GM12891 (cell line): ENCODE data around the gene TBC1D8.

Experiments used
- DNase-seq: peaks from one replicate; pipeline ENCODE4 v3.0.0; 2011; ENCODE audit warnings: low spot score; ENCODE audit not compliant: insufficient read length
- FAIRE-seq: peaks from 2 replicates; lab custom pipeline; 2011; peaks lifted over from hg19 to GRCh38; lab: Jason Lieb, UNC
- PAX5 ChIP-seq: IDR thresholded peaks from 2 replicates; pipeline ENCODE4 v1.6.1; 2011; ENCODE audit warnings: low read length, moderate library complexity, mild to moderate bottlenecking; ENCODE audit not compliant: insufficient read depth, severe bottlenecking
- POLR2A ChIP-seq: IDR thresholded peaks from 2 replicates; pipeline ENCODE4 v1.6.1; 2011; ENCODE audit warnings: low read depth, low read length, control low read depth
- POLR2AphosphoS5 ChIP-seq: IDR thresholded peaks from 2 replicates; pipeline ENCODE4 v1.6.1; 2011; ENCODE audit warnings: low read depth, low read length, control low read depth
- POU2F2 ChIP-seq: IDR thresholded peaks from 2 replicates; pipeline ENCODE4 v1.6.1; 2011; ENCODE audit warnings: low read depth, mild to moderate bottlenecking, control low read depth, low read length, moderate library complexity
- SPI1 ChIP-seq: IDR thresholded peaks from 2 replicates; pipeline ENCODE4 v1.6.1; 2011; ENCODE audit warnings: low read depth, low read length, control low read depth
- TAF1 ChIP-seq: IDR thresholded peaks from 2 replicates; pipeline ENCODE4 v1.6.1; 2011; ENCODE audit warnings: low read depth, low read length, control low read depth

The TBC1D8 gene

GRCh38 chr2:100983684-100984310, 167.4 kb downstream of the TBC1D8 start:
- DNase-seq (no peak), FAIRE-seq (no peak)
- TF ChIP-seq POU2F2 = no peak
- TF ChIP-seq POLR2A = no peak
- no peak for TF ChIP-seq TAF1
- TF ChIP-seq POLR2AphosphoS5 = no peak
- no peak for TF ChIP-seq SPI1
- no peak for TF ChIP-seq PAX5

GRCh38 chr2:100983201-100983600, 168.0 kb downstream of the TBC1D8 start:
- no peak for DNase-seq
- FAIRE-seq = no peak
- TF ChIP-seq PAX5 (no peak), TAF1 (no peak), POU2F2 (no peak), POLR2AphosphoS5 (no peak), SPI1 (no peak), POLR2A (no peak)

DNA sequence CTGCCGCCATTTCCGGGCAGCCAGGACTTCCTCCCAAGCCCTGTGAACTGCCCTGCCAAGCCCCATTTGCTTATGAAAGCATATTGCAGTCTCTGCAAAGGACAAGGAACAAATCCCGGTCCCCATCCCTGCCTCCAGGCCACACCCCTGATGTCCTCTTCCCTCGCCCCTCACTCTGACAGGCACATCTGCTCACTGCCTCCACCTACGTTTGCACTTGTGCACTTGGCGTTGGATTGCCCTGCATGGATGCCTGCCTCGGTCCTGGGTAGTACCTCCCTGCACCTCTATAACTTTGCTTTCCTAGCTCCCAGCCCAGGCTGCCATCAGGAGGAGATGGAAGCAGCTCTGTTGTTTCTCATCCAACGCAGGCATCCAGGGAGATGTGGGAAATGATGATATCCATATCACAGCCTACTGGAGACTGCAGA, 168.7 kb downstream of the TBC1D8 start:
- TF ChIP-seq POU2F2 = no peak
- no peak for TF ChIP-seq PAX5
- no peak for TF ChIP-seq POLR2A
- no peak for TF ChIP-seq SPI1
- TF ChIP-seq POLR2AphosphoS5 = no peak
- no peak for TF ChIP-seq TAF1
- FAIRE-seq = no peak
- DNase-seq = no peak

DNA sequence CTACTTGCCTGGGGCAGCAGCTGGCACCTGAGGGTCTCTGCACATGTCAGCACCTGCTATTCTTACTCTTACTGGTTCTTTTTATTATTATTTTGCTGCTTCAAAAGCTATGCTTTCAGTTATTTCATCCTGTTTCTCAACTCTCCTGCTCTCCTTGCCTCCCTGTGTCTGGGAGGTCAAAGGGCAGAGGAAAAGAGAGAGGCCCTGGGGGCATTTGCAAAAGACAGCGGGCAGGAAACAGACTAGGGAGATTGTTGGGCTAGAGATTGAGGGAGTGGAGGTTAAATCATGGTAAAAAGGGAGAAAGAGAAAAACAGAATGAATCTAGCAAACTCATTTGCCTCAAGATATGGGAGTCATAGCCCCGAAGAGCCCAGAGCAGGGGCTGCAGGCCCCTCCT, 170.2 kb downstream of the TBC1D8 start:
- no peak for FAIRE-seq

GRCh38 chr2:100980046-100980445, 171.1 kb downstream of the TBC1D8 start:
- TF ChIP-seq POLR2AphosphoS5 (no peak), SPI1 (no peak), POU2F2 (no peak), PAX5 (no peak)
- FAIRE-seq = no peak
- no peak for DNase-seq

More for the DNA sequence above, 170.2 kb downstream of the TBC1D8 start:
- DNase-seq = no peak
- TF ChIP-seq SPI1 = no peak
- TF ChIP-seq POLR2AphosphoS5 = no peak
- no peak for TF ChIP-seq POLR2A
- no peak for TF ChIP-seq PAX5
- TF ChIP-seq POU2F2 = no peak
- TF ChIP-seq TAF1 = no peak

GRCh38 chr2:100978582-100979191, 172.5 kb downstream of the TBC1D8 start:
- FAIRE-seq (peak; percentile 41), DNase-seq (no peak)
- TF ChIP-seq POLR2A (no peak), PAX5 (no peak), TAF1 (no peak), SPI1 (no peak), POU2F2 (no peak), POLR2AphosphoS5 (no peak)

GRCh38 chr2:100977511-100977910, 173.7 kb downstream of the TBC1D8 start:
- DNase-seq = no peak

GRCh38 chr2:100976645-100977391, 174.4 kb downstream of the TBC1D8 start:
- DNase-seq = peak; percentile 69
- peak; percentile 72 for TF ChIP-seq PAX5
- peak; percentile 37; the same call in 1 of the 2 replicates for TF ChIP-seq SPI1
- no peak for TF ChIP-seq POU2F2
- FAIRE-seq = peak; percentile 71

More at GRCh38 chr2:100977511-100977910, 173.7 kb downstream of the TBC1D8 start:
- TF ChIP-seq SPI1 = no peak
- no peak for TF ChIP-seq TAF1
- TF ChIP-seq PAX5 = no peak
- no peak for FAIRE-seq

GRCh38 chr2:100976061-100976460, 175.1 kb downstream of the TBC1D8 start:
- FAIRE-seq = no peak
- no peak for TF ChIP-seq POLR2AphosphoS5
- no peak for TF ChIP-seq PAX5
- TF ChIP-seq POU2F2 = no peak
- TF ChIP-seq POLR2A = no peak
- no peak for TF ChIP-seq SPI1
- no peak for TF ChIP-seq TAF1
- no peak for DNase-seq

DNA sequence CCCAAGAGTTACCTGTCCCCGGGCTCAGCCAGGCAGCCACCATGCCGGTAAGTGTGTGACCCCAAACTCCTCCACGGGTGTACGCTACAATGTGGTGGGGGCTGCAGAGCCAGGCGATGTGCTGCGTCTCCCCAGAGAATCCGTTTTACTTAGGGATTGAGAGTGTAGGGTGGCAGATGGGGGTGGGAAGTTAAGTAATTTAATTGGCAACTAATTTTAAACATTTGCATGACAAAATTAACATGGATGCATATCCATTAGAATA, 175.7 kb downstream of the TBC1D8 start:
- FAIRE-seq (no peak), DNase-seq (no peak)
- no peak for TF ChIP-seq TAF1
- no peak for TF ChIP-seq POLR2AphosphoS5
- TF ChIP-seq POLR2A = no peak
- TF ChIP-seq SPI1 = no peak
- TF ChIP-seq PAX5 = no peak
- no peak for TF ChIP-seq POU2F2
